Lower lobe of right lung (tissue), 2 donors: Measurements from ENCODE around the gene ADPGK. TPM values are rescaled to one million over a fixed set of nuclear protein-coding genes. Genes with fewer than 3 reads are reported as not detected.

Experiments used
- ATAC-seq, 2 donors: fragments of 200-7000 bp; cut with Tn5 transposase; one replicate each; pipeline ENCODE4 v1.9.1; 2020 to 2022; ENCODE audit warnings: mild to moderate bottlenecking in 2 of 2, moderate library complexity in 2 of 2
- DNase-seq: peaks from one replicate; pipeline ENCODE4 v3.0.0-alpha.2; 2020
- H3K27ac ChIP-seq: fragments of 200-600 bp; one replicate; pipeline ENCODE4 v1.8.0; 2022
- H3K27me3 ChIP-seq: fragments of 200-600 bp; one replicate; pipeline ENCODE4 v1.8.0; 2022; ENCODE audit warnings: low read depth
- H3K36me3 ChIP-seq: fragments of 200-600 bp; one replicate; pipeline ENCODE4 v1.8.0; 2022; ENCODE audit warnings: mild to moderate bottlenecking
- H3K4me1 ChIP-seq: fragments of 200-600 bp; one replicate; pipeline ENCODE4 v1.8.0; 2022
- H3K4me3 ChIP-seq: fragments of 200-600 bp; one replicate; pipeline ENCODE4 v1.8.0; 2022; ENCODE audit warnings: mild to moderate bottlenecking
- H3K9me3 ChIP-seq: fragments of 200-600 bp; one replicate; pipeline ENCODE4 v1.8.0; 2022
- intact Hi-C: fragments of 100-400 bp; cut with DNase I; formaldehyde crosslinking; loops from one replicate; pipeline ENCODE4 v1.11.0; 2022
- long read RNA-seq: library from polyadenylated mRNA; unstranded; transcript quantifications from one replicate; pipeline ENCODE4 v2.0.0, GENCODE V29; 2021
- total RNA-seq: library from RNA; stranded (reverse); fragmentation: NEBNext Ultra II Directional; extraction: Animal tissue kit (Norgen Biotek cat#: 25700); gene quantifications from one replicate; pipeline ENCODE4 v1.2.1, GENCODE V29; 2021
- TF ChIP-seq, protein P1 (sequence below): fragments of 200-600 bp; IDR thresholded peaks from one replicate; pipeline ENCODE4 v1.8.0; 2022; ENCODE audit warnings: antibody characterized with exemption, mild to moderate bottlenecking
- donor health status: DM: no; HTN: yes; CAD: no; lungs with severe emphysema.

The ADPGK gene
- total RNA-seq: 87.1 TPM
- long read RNA-seq, transcript ADPGK-201 (7 exons, 2,557 nt): major isoform, 14 of 168 reads
- long read RNA-seq, partial matches to known transcripts: 23 of 168 reads
- long read RNA-seq, other reads (novel, unspliced or antisense): 124 of 168 reads

DNA sequence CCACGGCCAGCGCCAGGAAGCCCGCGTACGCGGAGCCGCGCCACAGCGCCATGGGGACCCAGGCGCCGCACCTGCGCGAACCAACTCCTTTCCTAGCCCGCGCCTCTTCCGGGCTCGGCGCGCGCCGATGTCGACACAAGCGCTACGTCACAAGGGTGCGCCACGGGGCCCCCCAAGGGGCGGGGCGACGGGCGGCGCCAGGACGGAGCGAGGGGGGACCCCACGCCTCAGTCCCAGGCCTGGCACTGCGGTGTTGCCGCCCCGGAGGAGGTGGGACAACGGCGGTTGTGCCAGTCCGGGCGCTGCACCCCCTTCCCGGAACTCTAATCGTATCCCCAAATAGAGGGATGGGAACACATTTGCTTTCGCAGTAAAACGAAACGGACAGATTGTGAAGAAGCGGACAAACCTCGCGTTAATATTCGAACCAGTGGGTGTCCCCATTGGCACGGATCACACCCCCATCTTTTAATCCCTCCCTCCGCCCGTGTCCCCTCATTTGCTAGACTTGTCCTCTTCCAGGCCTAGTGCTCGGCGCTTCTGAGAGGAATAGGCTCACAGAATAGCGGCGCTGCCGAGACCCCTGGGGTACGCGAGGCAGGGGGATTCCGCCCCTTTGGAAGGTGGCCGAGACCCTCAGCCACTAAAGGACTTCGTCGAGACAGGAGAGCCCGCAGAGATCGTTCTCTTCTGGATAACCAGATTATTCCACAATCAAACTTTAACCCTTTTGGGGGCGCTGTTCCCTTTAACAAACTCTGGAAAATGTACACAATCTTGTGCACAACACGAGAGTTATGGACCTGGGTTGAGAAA is at the start of gene ADPGK:
ADPGK (minus strand) TSS at position 119 of the 816 bp plus-strand sequence; CDS start at position 52, 67 bp downstream.
- H3K9me3 ChIP-seq: no peaks in the 10 kb centered on the region
- DNase-seq (peak; percentile 92), ATAC-seq (peak; percentile 96 to 98)
- H3K4me1 ChIP-seq: peaks cover 27% of the 10 kb centered on the region
- H3K27me3 ChIP-seq: no peaks in the 10 kb centered on the region
- H3K4me3 ChIP-seq: peak within 1 kb of the TSS; percentile 96
- peaks cover 21% of the 10 kb centered on the region for H3K36me3 ChIP-seq
- H3K27ac ChIP-seq: peak within 1 kb of the TSS; percentile 99
- TF ChIP-seq, protein P1, sequence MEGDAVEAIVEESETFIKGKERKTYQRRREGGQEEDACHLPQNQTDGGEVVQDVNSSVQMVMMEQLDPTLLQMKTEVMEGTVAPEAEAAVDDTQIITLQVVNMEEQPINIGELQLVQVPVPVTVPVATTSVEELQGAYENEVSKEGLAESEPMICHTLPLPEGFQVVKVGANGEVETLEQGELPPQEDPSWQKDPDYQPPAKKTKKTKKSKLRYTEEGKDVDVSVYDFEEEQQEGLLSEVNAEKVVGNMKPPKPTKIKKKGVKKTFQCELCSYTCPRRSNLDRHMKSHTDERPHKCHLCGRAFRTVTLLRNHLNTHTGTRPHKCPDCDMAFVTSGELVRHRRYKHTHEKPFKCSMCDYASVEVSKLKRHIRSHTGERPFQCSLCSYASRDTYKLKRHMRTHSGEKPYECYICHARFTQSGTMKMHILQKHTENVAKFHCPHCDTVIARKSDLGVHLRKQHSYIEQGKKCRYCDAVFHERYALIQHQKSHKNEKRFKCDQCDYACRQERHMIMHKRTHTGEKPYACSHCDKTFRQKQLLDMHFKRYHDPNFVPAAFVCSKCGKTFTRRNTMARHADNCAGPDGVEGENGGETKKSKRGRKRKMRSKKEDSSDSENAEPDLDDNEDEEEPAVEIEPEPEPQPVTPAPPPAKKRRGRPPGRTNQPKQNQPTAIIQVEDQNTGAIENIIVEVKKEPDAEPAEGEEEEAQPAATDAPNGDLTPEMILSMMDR: peak; percentile 45
- intact Hi-C loops: no loop called here

GRCh38 chr15:72827226-72827625 is 43.7 kb upstream of the ADPGK start:
- Histone ChIP-seq H3K27me3 (peaks cover 7% of the 10 kb centered on the region), H3K4me1 (no peaks in the 10 kb centered on the region), H3K27ac (no peak overlapping the region), H3K9me3 (no peaks in the 10 kb centered on the region), H3K36me3 (no peaks in the 10 kb centered on the region), H3K4me3 (no peak overlapping the region)
- TF ChIP-seq, protein P1: no peak
- DNase-seq (no peak), ATAC-seq (no peak)
- intact Hi-C loops: no loop called here

DNA sequence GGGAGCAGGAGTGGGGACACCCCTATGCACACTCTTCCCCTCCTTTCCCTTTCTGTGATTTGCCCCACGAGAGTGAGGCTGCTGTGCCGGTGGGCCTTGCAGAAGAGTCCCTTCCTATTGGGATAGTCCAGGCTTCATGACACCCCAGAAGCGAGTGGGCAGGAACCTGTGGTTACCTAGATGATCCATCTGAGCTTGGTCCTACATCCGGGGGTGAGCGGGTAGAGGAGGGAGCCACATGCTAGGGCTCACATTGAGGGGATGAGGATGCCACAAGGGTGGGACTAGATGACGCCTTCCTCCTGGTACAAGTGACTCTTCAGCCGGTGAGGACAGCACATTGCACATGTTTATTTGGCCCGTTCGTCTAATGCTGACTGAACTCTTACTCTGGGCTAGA is 43.1 kb upstream of the ADPGK start:
- H3K4me1 ChIP-seq: no peaks in the 10 kb centered on the region
- TF ChIP-seq, protein P1: no peak
- DNase-seq: no peak
- intact Hi-C loops: no loop called here
- ATAC-seq: no peak
- H3K27ac ChIP-seq: no peak overlapping the region
- H3K27me3 ChIP-seq: peaks cover 7% of the 10 kb centered on the region
- H3K9me3 ChIP-seq: no peaks in the 10 kb centered on the region
- H3K4me3 ChIP-seq: no peak overlapping the region
- no peaks in the 10 kb centered on the region for H3K36me3 ChIP-seq

DNA sequence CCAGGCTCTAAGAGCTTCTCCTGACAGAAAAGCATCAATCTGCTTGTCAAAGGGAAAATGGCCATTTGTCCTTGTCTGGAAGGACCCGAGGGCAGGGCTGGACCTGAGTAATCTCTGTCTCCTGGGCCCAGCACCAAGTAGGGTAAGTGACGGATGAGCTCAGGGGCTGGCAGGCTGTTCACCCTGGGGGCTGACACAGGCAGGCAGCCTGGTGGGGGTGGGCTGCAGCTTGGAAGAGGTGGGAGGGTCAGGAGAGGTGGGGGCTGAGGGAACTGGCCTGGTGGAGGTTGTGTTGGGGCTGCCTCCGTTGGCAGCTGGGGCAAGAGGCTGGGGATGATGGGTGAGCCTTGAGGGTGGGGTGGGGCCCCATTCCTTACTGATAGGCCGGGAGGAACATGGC is 42.3 kb upstream of the ADPGK start:
- DNase-seq: no peak
- intact Hi-C loops: no loop called here

GRCh38 chr15:72824781-72825180 is 41.2 kb upstream of the ADPGK start:
- Histone ChIP-seq H3K36me3 (no peaks in the 10 kb centered on the region), H3K27ac (no peak overlapping the region), H3K4me3 (no peak overlapping the region), H3K4me1 (no peaks in the 10 kb centered on the region), H3K27me3 (peaks cover 7% of the 10 kb centered on the region), H3K9me3 (no peaks in the 10 kb centered on the region)
- DNase-seq (no peak), ATAC-seq (no peak)
- TF ChIP-seq, protein P1: no peak
- intact Hi-C loops: no loop called here

More for the DNA sequence above, 42.3 kb upstream of the ADPGK start:
- ATAC-seq: no peak
- peaks cover 7% of the 10 kb centered on the region for H3K27me3 ChIP-seq
- H3K36me3 ChIP-seq: no peaks in the 10 kb centered on the region
- TF ChIP-seq, protein P1: no peak
- H3K4me1 ChIP-seq: no peaks in the 10 kb centered on the region
- no peak overlapping the region for H3K4me3 ChIP-seq
- no peaks in the 10 kb centered on the region for H3K9me3 ChIP-seq
- H3K27ac ChIP-seq: no peak overlapping the region
